ENCODE data around the gene RTN1. TPM values are rescaled to one million over a fixed set of nuclear protein-coding genes. Genes with fewer than 3 reads are reported as not detected.

RTN1 gene
- total RNA-seq, 1 donor from 2014 or later = 0.80 TPM

Small RNA genes within 50 kb of the gene (microRNA-seq; reads per million reads assigned to microRNA genes)
- gene MIR5586 = 1.2 reads per million

Other genes with a start within 250 kb of the RTN1 start
- 0.19 TPM for gene LRRC9, start 49.4 kb upstream of the RTN1 start, total RNA-seq
- 36.8 TPM for gene PCNX4, start 221.1 kb upstream of the RTN1 start, total RNA-seq

Data from left ventricle myocardium inferior (tissue), 1 donor.